GM18907 (cell line): ENCODE results near the gene RABGAP1.

Experiments used
- ATAC-seq: cut with Tn5 transposase; IDR thresholded peaks from one replicate; pipeline ENCODE4 v1.9.1; 2021; ENCODE audit warnings: mild to moderate bottlenecking, moderate library complexity; ENCODE audit not compliant: unreplicated experiment

Gene RABGAP1

GRCh38 chr9:123044586-123044985 is 103.8 kb downstream of the RABGAP1 start:
- ATAC-seq, result no peak

DNA sequence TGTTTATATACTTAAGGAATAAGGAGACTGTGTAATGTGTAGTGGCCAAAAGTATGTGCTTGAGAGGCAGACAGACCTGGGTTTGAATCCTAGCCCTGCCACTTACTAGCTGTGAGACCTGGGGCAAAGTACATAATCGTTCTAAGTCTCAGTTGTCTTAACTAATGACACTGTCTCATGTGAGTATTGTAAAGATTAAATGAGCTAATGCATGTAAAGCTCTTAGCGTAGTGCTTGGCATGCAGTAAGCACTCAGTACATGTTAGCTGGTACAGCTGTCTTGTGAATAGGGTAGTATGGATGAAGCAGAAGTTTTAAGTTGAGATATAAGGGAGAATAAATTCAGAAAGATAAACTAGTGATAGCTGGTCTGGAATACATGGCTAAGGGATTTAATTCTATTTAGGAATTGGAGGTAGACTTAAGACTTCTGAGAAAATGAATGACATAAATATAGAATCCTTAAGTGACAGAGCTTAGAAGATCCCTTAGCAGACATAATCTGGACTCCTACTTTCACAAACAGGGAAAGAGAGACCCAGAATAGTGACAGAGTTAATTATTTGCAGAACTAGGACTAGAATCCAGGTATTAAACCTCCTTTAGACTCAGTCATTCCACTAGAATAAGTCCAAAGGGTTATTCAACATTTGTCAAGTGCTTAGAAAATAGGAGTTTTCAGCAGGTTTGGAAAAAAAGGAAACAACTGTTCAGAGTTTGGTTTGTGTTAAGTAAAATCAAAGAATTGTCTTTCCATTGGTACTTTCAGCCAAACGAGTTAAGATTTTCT is 105.8 kb downstream of the RABGAP1 start:
- ATAC-seq, result no peak

GRCh38 chr9:123048748-123049147 is 107.9 kb downstream of the RABGAP1 start:
- ATAC-seq, result no peak

GRCh38 chr9:123049589-123050222 is 108.9 kb downstream of the RABGAP1 start:
- ATAC-seq, result no peak

- ATAC-seq, result no peak
These were observed 112.2 kb downstream of the RABGAP1 start for GRCh38 chr9:123053046-123053445.

GRCh38 chr9:123053711-123054110 is 112.9 kb downstream of the RABGAP1 start:
- ATAC-seq, result no peak

GRCh38 chr9:123058834-123059233 is 118.0 kb downstream of the RABGAP1 start:
- ATAC-seq, result no peak

- ATAC-seq, result no peak
These were observed 118.8 kb downstream of the RABGAP1 start for GRCh38 chr9:123059472-123060220.

- no peak for ATAC-seq
These were observed 120.4 kb downstream of the RABGAP1 start for GRCh38 chr9:123061216-123061615.

- ATAC-seq, result no peak
These were observed 121.7 kb downstream of the RABGAP1 start for GRCh38 chr9:123062351-123063176.

- ATAC-seq, result no peak
These were observed 122.4 kb downstream of the RABGAP1 start for GRCh38 chr9:123063177-123063598.

DNA sequence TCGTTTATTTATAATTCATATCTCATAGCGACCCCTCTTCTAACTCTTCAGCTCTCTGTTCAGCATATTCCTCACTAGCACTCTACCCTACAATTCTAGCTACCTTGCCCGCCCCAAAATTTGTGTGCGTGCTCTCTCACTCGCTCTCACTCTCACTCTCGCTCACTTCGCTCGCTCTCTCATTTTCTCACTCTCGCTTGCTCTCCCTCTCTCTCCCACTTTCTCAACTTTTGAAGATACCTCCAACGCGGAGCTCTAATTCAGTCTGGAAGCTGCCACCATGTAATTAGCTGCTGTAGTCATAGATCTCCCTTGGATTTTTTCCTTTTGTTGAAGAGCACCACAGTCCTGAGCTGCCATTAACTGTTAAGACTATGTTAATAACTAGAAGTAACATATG is 123.1 kb downstream of the RABGAP1 start:
- ATAC-seq, result no peak

GRCh38 chr9:123064716-123065115 is 123.9 kb downstream of the RABGAP1 start:
- ATAC-seq, result no peak

DNA sequence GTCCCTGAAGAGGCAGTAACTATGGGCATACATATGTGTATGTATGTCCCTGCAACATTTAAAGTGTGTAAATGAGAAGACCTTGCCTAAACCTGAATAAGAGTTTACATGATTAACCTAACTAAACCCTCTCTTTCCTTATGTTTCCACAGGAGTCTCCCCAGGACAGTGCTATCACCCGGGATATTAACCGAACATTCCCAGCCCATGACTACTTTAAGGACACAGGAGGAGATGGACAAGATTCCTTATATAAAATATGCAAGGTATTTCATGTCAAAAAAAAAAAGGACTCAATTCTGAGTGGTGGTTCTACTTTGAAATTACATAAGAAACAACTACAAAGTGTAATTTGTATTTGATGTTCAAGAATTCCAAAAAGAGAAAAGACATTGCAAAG is 124.4 kb downstream of the RABGAP1 start:
- no peak for ATAC-seq

DNA sequence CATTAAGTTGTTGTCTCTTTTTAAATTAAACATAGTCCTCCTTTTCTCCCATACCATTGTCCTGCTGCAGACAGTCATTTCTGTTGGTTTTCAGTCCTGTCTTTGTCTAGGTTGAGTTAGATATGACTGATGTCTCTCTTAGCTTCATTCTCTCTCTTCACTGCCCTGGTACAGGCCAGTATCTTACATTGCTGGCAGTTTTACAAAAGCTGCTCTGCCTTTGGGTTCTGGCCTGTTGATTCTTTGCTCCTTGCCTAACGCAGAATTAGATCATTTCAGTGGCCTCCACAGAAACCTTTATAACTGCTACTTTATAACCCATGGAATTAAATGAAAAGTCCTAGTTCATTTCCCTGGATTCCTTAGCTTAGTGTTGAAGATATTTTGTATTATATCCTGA is 126.3 kb downstream of the RABGAP1 start:
- ATAC-seq, result no peak

DNA sequence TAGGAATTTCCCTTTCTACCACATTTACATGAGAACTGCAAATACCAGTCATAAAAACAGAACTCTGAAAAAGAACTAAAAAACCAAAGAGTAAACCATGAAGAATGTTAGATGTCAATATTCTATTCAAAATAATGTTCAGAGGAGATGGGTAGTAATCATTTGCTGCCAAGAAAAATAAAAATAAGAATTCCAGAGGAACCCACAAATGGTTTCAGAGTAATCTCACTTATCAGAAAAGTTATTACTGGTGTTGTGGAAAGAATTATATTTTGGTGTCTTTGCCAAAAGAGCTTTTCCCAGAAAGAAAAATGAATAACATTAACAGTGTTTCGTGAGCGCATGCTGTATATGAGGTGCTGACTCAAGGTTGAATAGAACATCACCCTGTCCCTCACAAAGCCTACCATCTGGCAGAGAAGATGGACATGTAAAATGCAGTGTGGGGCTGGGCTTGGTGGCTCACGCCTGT is 128.2 kb downstream of the RABGAP1 start:
- ATAC-seq, result no peak

DNA sequence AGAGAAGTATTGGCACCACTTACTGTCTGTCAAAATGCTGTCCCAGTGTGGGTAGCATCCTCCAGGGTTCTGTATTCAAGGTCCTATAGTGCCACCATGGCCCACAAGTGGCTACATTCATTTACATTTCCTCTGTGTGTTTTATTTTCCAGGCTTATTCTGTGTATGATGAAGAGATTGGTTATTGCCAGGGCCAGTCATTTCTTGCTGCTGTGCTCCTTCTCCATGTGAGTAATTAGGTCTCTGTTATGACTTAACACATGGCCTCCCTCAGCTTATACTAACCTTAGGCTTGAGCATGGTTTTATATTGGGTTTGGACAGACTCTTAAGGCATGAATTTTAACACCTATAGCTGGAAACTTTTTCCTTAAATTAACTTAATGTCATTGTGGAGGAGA is 129.4 kb downstream of the RABGAP1 start:
- no peak for ATAC-seq

DNA sequence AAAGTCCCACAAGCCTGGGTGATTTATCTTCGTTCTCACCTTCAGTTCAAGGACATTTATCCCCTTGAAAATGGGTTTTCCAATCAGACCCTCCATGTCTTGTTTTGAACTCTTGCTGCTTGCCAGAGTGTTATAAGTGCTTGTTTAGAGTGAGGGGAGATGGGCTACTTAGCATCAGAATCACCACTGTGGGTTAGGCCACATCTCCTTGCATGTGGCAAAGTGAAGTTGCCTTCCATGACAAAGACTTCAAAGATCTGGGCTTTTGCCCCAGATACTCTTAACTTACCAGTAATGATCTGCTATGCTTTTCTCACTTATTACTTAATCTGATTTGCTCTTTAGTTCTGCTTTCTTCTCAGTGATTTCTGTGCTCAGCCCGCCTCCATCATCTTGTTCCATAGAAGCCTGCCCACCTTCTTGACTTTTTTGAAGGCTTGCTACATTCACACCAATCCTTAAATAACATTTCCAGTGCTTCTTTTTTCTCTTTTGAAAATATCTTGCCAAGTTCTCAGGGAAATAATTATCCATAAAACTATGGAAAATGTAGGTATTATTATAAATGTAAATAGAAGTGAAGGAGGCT is 131.7 kb downstream of the RABGAP1 start:
- ATAC-seq, result no peak

DNA sequence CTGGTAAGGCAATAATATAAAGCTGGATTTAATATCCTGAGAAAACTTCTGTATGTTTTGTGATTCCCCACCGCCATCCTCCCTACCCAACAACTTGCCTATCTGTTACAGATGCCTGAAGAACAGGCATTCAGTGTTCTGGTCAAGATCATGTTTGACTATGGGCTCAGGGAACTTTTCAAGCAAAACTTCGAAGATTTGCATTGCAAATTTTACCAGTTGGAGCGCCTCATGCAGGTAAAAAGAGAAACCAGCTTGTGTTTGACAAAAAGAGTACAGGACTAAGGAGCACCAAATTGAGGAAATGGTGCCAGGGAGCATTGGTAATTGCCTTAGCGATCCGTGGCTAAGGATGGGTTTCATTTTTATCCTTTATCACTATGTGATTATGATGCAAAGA is 132.6 kb downstream of the RABGAP1 start:
- no peak for ATAC-seq

- no peak for ATAC-seq
These were observed 133.2 kb downstream of the RABGAP1 start for GRCh38 chr9:123073991-123074422.
